Measurements from ENCODE around the gene SLC26A6. TPM values are rescaled to one million over a fixed set of nuclear protein-coding genes. Genes with fewer than 3 reads are reported as not detected.

SLC26A6 gene
- total RNA-seq, 1 experiment from 2014 or later: 36.3 TPM

- BruUV-seq (replicated peaks): no TSS peak
- DNase-seq (ENCODE audit: low read depth, low spot score) (no peak), ATAC-seq (no peak)
- Histone ChIP-seq H3K9me3 (ENCODE audit: control insufficient read depth, insufficient read depth, low read depth, low read length) (no peaks in the 10 kb centered on the region), H3K4me1 (ENCODE audit: control insufficient read depth, insufficient read depth, low read length) (peaks cover 6% of the 10 kb centered on the region), H3K27ac (ENCODE audit: low read length) (no peak overlapping the region), H3K27me3 (ENCODE audit: control insufficient read depth, insufficient read depth, low read length) (no peaks in the 10 kb centered on the region), H3K36me3 (ENCODE audit: control insufficient read depth, insufficient read depth, low read length) (peaks cover 15% of the 10 kb centered on the region), H3K4me3 (ENCODE audit: low read depth in 2 of 2, low read length in 2 of 2) (no peak overlapping the region)
- TF ChIP-seq TCF7L2 (IDR thresholded peaks at IDR 0.05; ENCODE audit: low read depth, low read length) (no peak), SIN3A (IDR thresholded peaks at IDR 0.05; ENCODE audit: borderline replicate concordance, insufficient read depth, low read depth, low read length) (no peak), POLR2AphosphoS5 (IDR thresholded peaks at IDR 0.05; ENCODE audit: low read depth, low read length) (no peak)
- TF ChIP-seq, protein P1, sequence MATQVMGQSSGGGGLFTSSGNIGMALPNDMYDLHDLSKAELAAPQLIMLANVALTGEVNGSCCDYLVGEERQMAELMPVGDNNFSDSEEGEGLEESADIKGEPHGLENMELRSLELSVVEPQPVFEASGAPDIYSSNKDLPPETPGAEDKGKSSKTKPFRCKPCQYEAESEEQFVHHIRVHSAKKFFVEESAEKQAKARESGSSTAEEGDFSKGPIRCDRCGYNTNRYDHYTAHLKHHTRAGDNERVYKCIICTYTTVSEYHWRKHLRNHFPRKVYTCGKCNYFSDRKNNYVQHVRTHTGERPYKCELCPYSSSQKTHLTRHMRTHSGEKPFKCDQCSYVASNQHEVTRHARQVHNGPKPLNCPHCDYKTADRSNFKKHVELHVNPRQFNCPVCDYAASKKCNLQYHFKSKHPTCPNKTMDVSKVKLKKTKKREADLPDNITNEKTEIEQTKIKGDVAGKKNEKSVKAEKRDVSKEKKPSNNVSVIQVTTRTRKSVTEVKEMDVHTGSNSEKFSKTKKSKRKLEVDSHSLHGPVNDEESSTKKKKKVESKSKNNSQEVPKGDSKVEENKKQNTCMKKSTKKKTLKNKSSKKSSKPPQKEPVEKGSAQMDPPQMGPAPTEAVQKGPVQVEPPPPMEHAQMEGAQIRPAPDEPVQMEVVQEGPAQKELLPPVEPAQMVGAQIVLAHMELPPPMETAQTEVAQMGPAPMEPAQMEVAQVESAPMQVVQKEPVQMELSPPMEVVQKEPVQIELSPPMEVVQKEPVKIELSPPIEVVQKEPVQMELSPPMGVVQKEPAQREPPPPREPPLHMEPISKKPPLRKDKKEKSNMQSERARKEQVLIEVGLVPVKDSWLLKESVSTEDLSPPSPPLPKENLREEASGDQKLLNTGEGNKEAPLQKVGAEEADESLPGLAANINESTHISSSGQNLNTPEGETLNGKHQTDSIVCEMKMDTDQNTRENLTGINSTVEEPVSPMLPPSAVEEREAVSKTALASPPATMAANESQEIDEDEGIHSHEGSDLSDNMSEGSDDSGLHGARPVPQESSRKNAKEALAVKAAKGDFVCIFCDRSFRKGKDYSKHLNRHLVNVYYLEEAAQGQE (IDR thresholded peaks at IDR 0.05; ENCODE audit: insufficient read depth in 1 of 2, low read depth in 2 of 2, low read length in 1 of 2): no peak
- TF ChIP-seq, protein P2, sequence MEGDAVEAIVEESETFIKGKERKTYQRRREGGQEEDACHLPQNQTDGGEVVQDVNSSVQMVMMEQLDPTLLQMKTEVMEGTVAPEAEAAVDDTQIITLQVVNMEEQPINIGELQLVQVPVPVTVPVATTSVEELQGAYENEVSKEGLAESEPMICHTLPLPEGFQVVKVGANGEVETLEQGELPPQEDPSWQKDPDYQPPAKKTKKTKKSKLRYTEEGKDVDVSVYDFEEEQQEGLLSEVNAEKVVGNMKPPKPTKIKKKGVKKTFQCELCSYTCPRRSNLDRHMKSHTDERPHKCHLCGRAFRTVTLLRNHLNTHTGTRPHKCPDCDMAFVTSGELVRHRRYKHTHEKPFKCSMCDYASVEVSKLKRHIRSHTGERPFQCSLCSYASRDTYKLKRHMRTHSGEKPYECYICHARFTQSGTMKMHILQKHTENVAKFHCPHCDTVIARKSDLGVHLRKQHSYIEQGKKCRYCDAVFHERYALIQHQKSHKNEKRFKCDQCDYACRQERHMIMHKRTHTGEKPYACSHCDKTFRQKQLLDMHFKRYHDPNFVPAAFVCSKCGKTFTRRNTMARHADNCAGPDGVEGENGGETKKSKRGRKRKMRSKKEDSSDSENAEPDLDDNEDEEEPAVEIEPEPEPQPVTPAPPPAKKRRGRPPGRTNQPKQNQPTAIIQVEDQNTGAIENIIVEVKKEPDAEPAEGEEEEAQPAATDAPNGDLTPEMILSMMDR (IDR thresholded peaks at IDR 0.05): no peak
- CTCF ChIA-PET: no interaction called here
- in situ Hi-C loops (cut with HindIII; ENCODE audit: low pct_unique_long_range_greater_than_20kb, low sequenced_read_pairs): no loop called here
- POLR2A ChIA-PET: no interaction called here
- intact Hi-C loops (cut with micrococcal nuclease; ENCODE audit: unreplicated experiment): no loop called here
Observed at GRCh38 chr3:48607519-48607918, 27.7 kb downstream of the SLC26A6 start.

- Histone ChIP-seq H3K4me1 (ENCODE audit: control insufficient read depth, insufficient read depth, low read length) (peaks cover 22% of the 10 kb centered on the region), H3K27ac (ENCODE audit: low read length) (no peak overlapping the region), H3K4me3 (ENCODE audit: low read depth in 2 of 2, low read length in 2 of 2) (no peak overlapping the region), H3K9me3 (ENCODE audit: control insufficient read depth, insufficient read depth, low read depth, low read length) (no peaks in the 10 kb centered on the region), H3K27me3 (ENCODE audit: control insufficient read depth, insufficient read depth, low read length) (no peaks in the 10 kb centered on the region), H3K36me3 (ENCODE audit: control insufficient read depth, insufficient read depth, low read length) (peaks cover 6% of the 10 kb centered on the region)
- ChIA-PET CTCF (no interaction called here), POLR2A (no interaction called here)
- no TSS peak for BruUV-seq (replicated peaks)
- ATAC-seq: no peak
- no peak for DNase-seq (ENCODE audit: low read depth, low spot score)
- TF ChIP-seq, protein P2 (IDR thresholded peaks at IDR 0.05): no peak
- TF ChIP-seq, protein P1 (IDR thresholded peaks at IDR 0.05; ENCODE audit: insufficient read depth in 1 of 2, low read depth in 2 of 2, low read length in 1 of 2): no peak
- TF ChIP-seq POLR2AphosphoS5 (IDR thresholded peaks at IDR 0.05; ENCODE audit: low read depth, low read length) (no peak), SIN3A (IDR thresholded peaks at IDR 0.05; ENCODE audit: borderline replicate concordance, insufficient read depth, low read depth, low read length) (no peak), TCF7L2 (IDR thresholded peaks at IDR 0.05; ENCODE audit: low read depth, low read length) (no peak)
- in situ Hi-C loops (cut with HindIII; ENCODE audit: low pct_unique_long_range_greater_than_20kb, low sequenced_read_pairs) (no loop called here), intact Hi-C loops (cut with micrococcal nuclease; ENCODE audit: unreplicated experiment) (no loop called here)
Observed at GRCh38 chr3:48601622-48601994, 33.7 kb downstream of the SLC26A6 start.
